Measurements from ENCODE around the gene OSGIN1.
"Not testable (repeated sequence)": the region's sequence is repeated elsewhere in the genome, so short reads cannot be mapped to it uniquely, and the experiment has no call there.

OSGIN1 gene

DNA sequence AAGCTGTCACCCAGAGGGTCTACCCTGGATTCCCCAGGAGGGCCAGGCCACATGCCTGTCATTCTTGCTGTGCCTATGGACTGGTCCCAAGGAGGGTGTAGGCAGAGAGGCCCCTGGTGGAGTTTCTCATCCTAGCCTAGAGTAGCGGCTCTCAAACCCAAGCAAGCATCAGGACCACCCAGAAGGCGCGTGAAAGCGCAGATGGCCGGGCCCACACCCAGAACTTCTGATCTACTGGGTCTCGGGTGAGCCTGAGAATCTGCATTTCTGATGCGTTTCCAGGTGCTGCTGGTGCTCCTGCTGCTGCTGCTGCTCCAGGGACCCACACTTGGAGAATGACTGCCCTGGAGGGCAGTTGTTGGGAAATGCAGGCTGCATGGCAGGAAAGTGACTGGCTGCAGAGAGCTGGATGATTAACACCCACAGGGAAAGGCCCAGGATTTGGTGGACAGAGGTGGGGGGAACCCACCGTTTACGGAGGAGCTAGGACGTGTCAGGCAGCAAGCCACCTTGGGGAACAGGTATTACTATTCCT lies 9.5 kb upstream of the OSGIN1 start:
- Mint-ChIP-seq H3K9me3 (no peaks in the 10 kb centered on the region), H3K27ac (no peak overlapping the region), H3K27me3 (ENCODE audit: low read depth) (no peaks in the 10 kb centered on the region), H3K4me3 (no peak overlapping the region), H3K36me3 (ENCODE audit: low read depth) (no peaks in the 10 kb centered on the region), H3K4me1 (ENCODE audit: low read depth) (peaks cover 6% of the 10 kb centered on the region)

DNA sequence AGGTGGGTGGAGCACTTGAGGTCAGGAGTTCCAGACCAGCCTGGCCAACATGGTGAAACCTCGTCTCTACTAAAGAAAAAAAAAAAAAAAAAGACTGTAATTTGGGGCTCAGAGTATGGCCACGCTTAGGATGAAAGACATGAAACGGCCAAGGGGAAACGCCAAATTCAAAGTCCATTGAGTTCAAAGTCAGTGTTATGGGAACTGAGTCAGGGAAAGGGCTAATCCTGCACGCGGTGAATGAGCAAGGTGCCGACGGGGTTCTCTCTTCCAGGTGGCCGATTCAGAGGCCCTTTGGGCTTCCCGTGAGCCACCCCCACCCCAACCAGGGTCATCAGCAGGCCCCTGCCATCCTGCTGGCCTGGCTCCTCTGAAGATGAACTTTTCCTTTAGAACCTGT lies 7.5 kb upstream of the OSGIN1 start:
- H3K36me3 Mint-ChIP-seq (ENCODE audit: low read depth) = no peaks in the 10 kb centered on the region
- no peaks in the 10 kb centered on the region for H3K4me1 Mint-ChIP-seq (ENCODE audit: low read depth)
- no peak overlapping the region for H3K27ac Mint-ChIP-seq
- H3K9me3 Mint-ChIP-seq = no peaks in the 10 kb centered on the region
- no peak overlapping the region for H3K4me3 Mint-ChIP-seq
- no peaks in the 10 kb centered on the region for H3K27me3 Mint-ChIP-seq (ENCODE audit: low read depth)

DNA sequence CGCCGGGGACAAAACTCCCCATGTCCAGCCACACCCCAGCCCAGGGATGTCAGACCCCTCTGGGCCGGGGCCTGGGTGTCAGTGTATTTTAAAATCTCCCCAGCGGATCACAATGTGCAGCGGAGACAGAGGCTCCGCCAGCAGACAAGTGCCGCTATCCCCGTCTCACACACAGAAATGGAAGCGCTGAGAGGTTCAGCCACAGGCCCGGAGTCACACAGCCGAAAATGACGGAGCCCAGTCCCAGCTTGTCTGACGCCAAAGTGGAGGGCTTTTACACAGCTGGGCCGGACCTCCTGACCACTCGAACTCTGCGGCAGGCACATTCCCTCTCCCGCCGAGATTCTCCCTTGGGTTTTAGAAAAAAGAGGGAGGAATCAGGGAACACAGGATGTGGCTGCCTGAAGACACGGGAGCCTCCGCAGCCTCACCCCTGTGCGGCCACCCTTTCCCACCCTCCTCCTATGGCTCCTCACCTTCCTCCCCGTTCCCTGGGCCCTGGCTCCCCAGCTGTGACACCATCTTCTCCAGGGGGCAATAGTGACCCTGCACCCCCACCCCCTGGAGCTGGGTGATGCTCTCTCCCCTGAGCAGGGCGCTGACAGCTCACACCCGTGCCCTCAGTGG lies 6.8 kb upstream of the OSGIN1 start:
- Mint-ChIP-seq H3K27me3 (ENCODE audit: low read depth) (no peaks in the 10 kb centered on the region), H3K36me3 (ENCODE audit: low read depth) (no peaks in the 10 kb centered on the region), H3K9me3 (no peaks in the 10 kb centered on the region), H3K27ac (no peak overlapping the region), H3K4me3 (no peak overlapping the region), H3K4me1 (ENCODE audit: low read depth) (no peaks in the 10 kb centered on the region)

- no peaks in the 10 kb centered on the region for H3K36me3 Mint-ChIP-seq (ENCODE audit: low read depth)
- no peak overlapping the region for H3K27ac Mint-ChIP-seq
- no peaks in the 10 kb centered on the region for H3K4me1 Mint-ChIP-seq (ENCODE audit: low read depth)
- no peaks in the 10 kb centered on the region for H3K27me3 Mint-ChIP-seq (ENCODE audit: low read depth)
- no peaks in the 10 kb centered on the region for H3K9me3 Mint-ChIP-seq
- no peak overlapping the region for H3K4me3 Mint-ChIP-seq
Measured at GRCh38 chr16:83946781-83947566, 6.1 kb upstream of the OSGIN1 start.

DNA sequence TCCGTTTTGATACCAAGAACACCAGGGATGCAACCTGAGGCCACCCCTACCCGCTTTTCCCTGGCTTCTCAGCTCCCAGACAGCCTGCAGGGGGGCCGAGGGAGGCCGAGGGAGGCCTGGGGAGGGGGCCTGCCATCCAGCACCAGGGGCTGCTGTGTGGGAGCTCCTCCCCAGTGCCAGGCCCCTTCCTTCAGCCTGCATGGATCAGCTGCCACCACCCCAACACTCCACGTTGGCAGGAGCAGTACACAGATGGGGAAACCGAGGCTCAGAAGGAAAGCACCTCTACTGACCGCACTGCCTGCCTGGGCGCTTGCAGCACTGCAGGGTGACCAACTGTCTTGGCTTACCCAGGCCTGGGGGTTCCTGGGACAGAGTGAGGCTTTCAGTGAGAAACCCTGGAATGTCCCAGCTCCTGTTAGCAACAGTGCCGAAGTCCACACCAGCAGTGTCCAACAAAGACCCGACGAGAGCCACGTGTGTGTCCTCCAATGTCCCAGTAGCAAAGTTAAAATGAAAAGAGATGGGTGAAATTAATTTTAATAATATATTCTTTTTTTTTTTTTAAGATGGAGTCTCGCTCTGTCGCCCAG lies 5.3 kb upstream of the OSGIN1 start:
- H3K9me3 Mint-ChIP-seq = no peaks in the 10 kb centered on the region
- no peak overlapping the region for H3K4me3 Mint-ChIP-seq
- no peak overlapping the region for H3K27ac Mint-ChIP-seq
- H3K4me1 Mint-ChIP-seq (ENCODE audit: low read depth) = peaks cover 2% of the 10 kb centered on the region
- no peaks in the 10 kb centered on the region for H3K36me3 Mint-ChIP-seq (ENCODE audit: low read depth)
- no peaks in the 10 kb centered on the region for H3K27me3 Mint-ChIP-seq (ENCODE audit: low read depth)

- no peaks in the 10 kb centered on the region for H3K9me3 Mint-ChIP-seq
- H3K27me3 Mint-ChIP-seq (ENCODE audit: low read depth) = peaks cover 3% of the 10 kb centered on the region
- no peak overlapping the region for H3K27ac Mint-ChIP-seq
- H3K4me3 Mint-ChIP-seq = no peak overlapping the region
- H3K36me3 Mint-ChIP-seq (ENCODE audit: low read depth) = no peaks in the 10 kb centered on the region
- H3K4me1 Mint-ChIP-seq (ENCODE audit: low read depth) = peaks cover 6% of the 10 kb centered on the region
Measured at GRCh38 chr16:83948914-83949723, 3.9 kb upstream of the OSGIN1 start.

GRCh38 chr16:83949724-83950001 lies 3.4 kb upstream of the OSGIN1 start:
- no peaks in the 10 kb centered on the region for H3K36me3 Mint-ChIP-seq (ENCODE audit: low read depth)
- H3K27me3 Mint-ChIP-seq (ENCODE audit: low read depth) = peaks cover 9% of the 10 kb centered on the region
- no peak overlapping the region for H3K27ac Mint-ChIP-seq
- peaks cover 6% of the 10 kb centered on the region for H3K4me1 Mint-ChIP-seq (ENCODE audit: low read depth)
- H3K4me3 Mint-ChIP-seq = no peak overlapping the region
- H3K9me3 Mint-ChIP-seq = no peaks in the 10 kb centered on the region

GRCh38 chr16:83950862-83951399 lies 2.1 kb upstream of the OSGIN1 start:
- not testable (repeated sequence) for H3K4me3 Mint-ChIP-seq

DNA sequence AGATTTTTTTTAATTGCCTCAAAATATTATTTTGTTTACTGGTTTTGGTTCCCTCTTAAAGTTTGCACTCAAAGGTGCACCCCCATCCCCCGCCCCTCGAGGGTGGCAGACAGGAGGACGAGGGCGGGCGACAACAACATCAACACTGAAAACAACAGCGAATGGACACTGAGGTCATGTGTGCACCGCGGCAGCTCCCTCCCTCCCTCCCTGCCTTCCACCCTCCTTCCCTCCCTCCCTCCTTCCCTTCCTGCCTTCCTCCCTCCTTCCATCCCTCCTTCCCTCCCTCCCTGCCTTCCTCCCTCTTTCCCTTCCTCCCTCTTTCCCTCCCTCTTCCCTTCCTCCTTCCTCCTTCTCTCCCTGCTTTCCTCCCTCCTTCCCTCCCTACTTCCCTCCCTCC lies 1.5 kb upstream of the OSGIN1 start:
- peaks cover 6% of the 10 kb centered on the region for H3K4me1 Mint-ChIP-seq (ENCODE audit: low read depth)
- H3K27ac Mint-ChIP-seq = no peak overlapping the region
- no peaks in the 10 kb centered on the region for H3K9me3 Mint-ChIP-seq
- H3K36me3 Mint-ChIP-seq (ENCODE audit: low read depth) = no peaks in the 10 kb centered on the region
- peaks cover 9% of the 10 kb centered on the region for H3K27me3 Mint-ChIP-seq (ENCODE audit: low read depth)
- H3K4me3 Mint-ChIP-seq = no peak overlapping the region

More at GRCh38 chr16:83950862-83951399, 2.1 kb upstream of the OSGIN1 start:
- not testable (repeated sequence) for H3K27me3 Mint-ChIP-seq (ENCODE audit: low read depth); H3K4me1 Mint-ChIP-seq (ENCODE audit: low read depth); H3K9me3 Mint-ChIP-seq; H3K27ac Mint-ChIP-seq; H3K36me3 Mint-ChIP-seq (ENCODE audit: low read depth)

- peaks cover 9% of the 10 kb centered on the region for H3K27me3 Mint-ChIP-seq (ENCODE audit: low read depth)
- no peaks in the 10 kb centered on the region for H3K9me3 Mint-ChIP-seq
- H3K36me3 Mint-ChIP-seq (ENCODE audit: low read depth) = no peaks in the 10 kb centered on the region
- H3K4me1 Mint-ChIP-seq (ENCODE audit: low read depth) = peaks cover 6% of the 10 kb centered on the region
- H3K4me3 Mint-ChIP-seq = no peak overlapping the region
- no peak overlapping the region for H3K27ac Mint-ChIP-seq
Measured at GRCh38 chr16:83952587-83952939, 477 bp upstream of the OSGIN1 start.

DNA sequence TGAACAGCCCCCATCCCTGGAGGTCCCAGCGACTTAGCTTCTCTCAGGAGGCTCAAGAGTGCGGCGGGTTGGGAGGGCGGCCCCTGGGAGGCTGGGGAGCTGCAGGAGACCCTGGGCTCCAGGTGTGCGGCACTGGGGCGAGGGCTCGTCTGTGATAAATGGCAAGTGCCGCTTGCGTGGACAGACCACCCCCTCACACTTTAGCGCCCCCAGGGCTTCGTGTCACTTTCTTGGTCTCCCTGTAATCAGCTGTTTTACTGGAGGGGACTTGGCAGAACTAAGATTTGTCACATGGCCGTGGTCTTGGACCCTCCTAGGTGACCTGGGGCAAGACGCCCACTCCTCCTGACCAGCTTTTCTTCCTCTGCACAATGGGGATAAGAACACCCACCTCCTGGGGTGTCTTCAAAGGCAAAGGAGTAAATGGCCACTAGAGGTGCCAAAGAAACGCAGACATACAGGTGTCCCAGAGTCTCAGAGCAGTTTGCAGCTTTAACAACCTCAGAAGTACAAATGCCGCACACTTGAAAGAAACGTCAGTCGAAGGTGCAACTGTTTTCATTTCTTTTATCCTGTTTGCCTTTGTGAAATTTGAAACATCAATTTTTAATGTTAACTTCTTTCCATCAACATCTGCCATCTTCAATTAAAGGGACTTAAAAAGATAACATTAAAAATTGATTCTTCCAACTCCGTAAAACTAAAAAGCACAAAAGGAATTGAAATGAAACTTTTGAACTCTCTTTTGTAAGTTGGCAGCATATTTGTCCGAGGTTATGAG lies 946 bp downstream of the OSGIN1 start:
- peaks cover 6% of the 10 kb centered on the region for H3K4me1 Mint-ChIP-seq (ENCODE audit: low read depth)
- peak overlapping the region; percentile 57 for H3K27ac Mint-ChIP-seq
- peak overlapping the region; percentile 69 for H3K4me3 Mint-ChIP-seq
- no peaks in the 10 kb centered on the region for H3K9me3 Mint-ChIP-seq
- peaks cover 9% of the 10 kb centered on the region for H3K27me3 Mint-ChIP-seq (ENCODE audit: low read depth)
- no peaks in the 10 kb centered on the region for H3K36me3 Mint-ChIP-seq (ENCODE audit: low read depth)

DNA sequence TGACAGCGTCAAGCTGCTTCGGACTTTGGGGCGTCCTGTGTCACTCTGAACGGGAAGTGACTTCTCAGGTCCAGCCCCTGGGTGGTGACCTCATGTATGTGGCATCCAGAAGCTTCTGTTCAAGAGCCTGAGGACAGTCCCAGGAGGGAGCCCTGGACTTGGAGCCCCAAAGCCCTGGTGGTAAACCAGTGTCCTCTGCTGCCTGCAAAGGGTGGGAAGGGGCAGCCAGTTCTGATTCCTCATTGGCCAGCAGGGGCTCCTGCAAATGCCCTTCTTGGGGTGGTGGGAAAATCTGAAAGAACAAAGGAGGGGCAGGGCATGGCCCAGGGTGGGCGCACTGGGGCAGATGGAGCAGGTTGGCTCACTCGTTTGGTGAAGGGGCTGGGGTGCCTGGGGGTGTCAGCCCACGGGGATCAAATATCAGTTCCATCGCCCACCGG lies 1.6 kb downstream of the OSGIN1 start:
- Mint-ChIP-seq H3K9me3 (no peaks in the 10 kb centered on the region), H3K4me3 (no peak overlapping the region), H3K4me1 (ENCODE audit: low read depth) (peaks cover 6% of the 10 kb centered on the region), H3K27ac (no peak overlapping the region), H3K36me3 (ENCODE audit: low read depth) (no peaks in the 10 kb centered on the region), H3K27me3 (ENCODE audit: low read depth) (peaks cover 9% of the 10 kb centered on the region)

DNA sequence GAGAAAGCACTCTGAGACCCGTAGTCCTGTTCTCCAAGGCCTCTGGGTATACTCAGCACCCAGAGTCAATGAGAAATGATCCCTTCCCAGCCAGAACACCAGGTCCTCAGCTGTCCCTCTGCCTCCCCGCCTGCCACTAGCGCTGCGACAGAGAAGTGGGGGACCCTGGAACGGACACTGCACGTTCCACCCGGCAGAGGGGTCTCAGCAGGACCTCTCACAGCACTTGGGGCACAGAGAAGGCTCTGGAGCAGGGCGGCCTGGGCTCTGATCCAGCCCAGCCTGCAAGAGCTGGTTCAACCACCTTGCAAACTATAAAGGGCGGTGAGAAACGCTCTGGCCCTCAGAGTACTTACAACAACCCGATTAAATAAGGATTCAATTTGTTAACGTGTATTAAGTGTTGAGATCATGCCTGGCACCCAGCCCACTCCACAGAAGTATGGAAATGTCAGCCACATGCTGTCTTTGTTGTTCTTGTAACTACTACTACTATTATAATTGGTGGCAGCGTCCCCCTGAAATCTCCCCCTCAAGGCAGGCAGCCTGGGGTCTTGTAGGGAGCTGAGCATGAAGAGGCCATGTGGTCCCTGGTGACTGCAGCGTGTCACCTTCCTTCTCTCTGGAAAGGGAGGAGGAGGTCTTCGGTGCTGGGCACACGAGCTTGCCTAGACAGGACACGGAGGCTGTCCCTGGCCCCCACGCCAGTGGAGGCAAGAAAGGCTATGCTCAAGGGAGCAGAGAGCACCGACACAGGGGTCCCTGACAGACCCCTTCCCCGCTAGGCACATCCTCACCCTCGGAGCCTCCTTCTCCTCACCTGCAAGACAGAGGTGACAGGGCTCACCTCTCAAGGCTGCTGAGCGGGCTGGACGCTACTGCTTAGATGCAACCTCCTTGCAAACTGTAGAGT lies 2.4 kb downstream of the OSGIN1 start:
- H3K36me3 Mint-ChIP-seq (ENCODE audit: low read depth) = no peaks in the 10 kb centered on the region
- peaks cover 9% of the 10 kb centered on the region for H3K27me3 Mint-ChIP-seq (ENCODE audit: low read depth)
- H3K4me1 Mint-ChIP-seq (ENCODE audit: low read depth) = peaks cover 6% of the 10 kb centered on the region
- H3K9me3 Mint-ChIP-seq = no peaks in the 10 kb centered on the region
- H3K27ac Mint-ChIP-seq = no peak overlapping the region
- H3K4me3 Mint-ChIP-seq = no peak overlapping the region

Data from T-helper 1 cell treated with Interleukin-12 subunit alpha and Interleukin-12 subunit beta and Interleukin-4 antibody, amounts not matched to agents 30 μg/mL and 1 μg/mL, for 36 hours (primary cell).